Measurements from ENCODE around the gene ERC2.
"Not testable (repeated sequence)": the region's sequence is repeated elsewhere in the genome, so short reads cannot be mapped to it uniquely, and the experiment has no call there.

The ERC2 gene

DNA sequence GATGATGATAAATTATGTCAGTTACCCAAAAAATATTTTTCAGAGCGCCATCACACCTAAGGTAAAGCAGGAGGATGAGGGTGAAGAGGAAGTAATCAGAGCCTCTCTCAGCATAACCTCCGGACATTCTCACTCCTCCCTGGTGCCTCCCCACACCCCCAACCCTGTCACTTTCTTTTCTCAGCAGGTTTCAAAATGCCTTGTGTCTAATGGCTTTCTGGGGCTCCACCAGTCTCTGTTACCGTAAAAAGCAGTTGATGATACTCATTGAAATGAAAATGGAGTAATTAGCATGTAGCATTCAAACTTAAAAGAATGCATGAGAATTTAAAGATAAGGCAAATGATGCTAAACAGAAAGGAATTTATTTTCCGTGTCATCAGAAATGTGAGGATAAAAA lies 180.0 kb downstream of the ERC2 start:
- no peak overlapping the region for H3K4me3 ChIP-seq (ENCODE audit: low read length)
- no peak for DNase-seq (ENCODE audit: low read depth, low spot score)

DNA sequence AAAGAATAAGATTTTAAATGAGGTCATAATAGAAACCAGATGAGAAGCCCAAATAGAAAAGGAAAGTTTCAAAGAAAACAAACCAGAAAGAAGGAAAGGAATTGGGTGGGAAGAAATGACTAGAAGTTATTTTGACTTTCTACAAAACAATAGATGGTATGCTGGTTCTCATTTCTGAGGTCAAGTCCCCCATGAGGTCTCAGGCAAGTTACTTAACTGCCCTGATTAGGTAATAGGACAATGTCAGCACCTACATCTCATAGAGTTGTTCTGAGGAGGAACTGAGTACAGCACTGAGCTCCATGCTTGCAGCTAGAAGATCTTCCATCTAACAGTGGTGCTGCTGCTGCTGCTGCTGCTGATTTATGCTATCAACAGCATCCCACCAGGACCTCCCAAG lies 185.9 kb downstream of the ERC2 start:
- DNase-seq (ENCODE audit: low read depth, low spot score): no peak
- H3K4me3 ChIP-seq (ENCODE audit: low read length): no peak overlapping the region

DNA sequence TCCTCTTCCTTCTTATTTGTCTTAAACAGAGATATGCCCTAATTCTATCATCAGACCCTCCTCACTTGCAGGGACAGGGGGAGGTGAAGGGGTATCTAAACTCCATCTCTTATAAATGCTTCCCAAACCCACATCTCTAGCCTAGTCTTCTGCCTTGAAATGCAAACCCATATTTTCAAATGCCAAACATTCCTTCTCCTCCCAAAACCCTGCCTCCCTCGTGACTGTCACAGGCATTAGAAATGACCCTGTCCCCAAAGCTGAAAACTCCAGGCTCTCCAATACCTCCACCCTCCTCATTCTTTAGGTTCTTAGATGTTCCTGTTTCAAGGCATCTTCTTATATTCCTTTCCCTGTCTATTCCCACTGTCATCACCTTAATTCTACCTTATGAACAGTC lies 191.0 kb downstream of the ERC2 start:
- no peak for DNase-seq (ENCODE audit: low read depth, low spot score)
- no peak overlapping the region for H3K4me3 ChIP-seq (ENCODE audit: low read length)

DNA sequence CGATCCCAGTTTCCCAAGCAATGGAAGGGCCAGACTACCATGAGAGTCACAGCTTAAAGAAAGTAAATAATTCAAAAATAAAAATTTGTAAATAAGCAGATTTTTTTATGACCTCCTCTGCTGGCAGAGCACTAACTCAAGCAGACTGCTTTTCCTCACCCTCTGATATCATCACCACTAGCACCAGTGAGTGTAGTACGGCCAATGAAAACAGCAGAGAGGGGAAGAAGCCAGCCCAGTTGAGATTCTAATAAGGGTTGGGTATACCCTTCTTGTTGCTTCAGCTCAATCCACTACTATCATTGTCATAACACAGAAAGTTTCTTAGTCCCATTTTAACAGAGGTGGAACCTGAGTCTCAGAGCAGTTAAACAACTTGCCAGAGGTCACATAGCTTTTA lies 193.1 kb downstream of the ERC2 start:
- H3K4me3 ChIP-seq (ENCODE audit: low read length): no peak overlapping the region
- no peak for DNase-seq (ENCODE audit: low read depth, low spot score)

DNA sequence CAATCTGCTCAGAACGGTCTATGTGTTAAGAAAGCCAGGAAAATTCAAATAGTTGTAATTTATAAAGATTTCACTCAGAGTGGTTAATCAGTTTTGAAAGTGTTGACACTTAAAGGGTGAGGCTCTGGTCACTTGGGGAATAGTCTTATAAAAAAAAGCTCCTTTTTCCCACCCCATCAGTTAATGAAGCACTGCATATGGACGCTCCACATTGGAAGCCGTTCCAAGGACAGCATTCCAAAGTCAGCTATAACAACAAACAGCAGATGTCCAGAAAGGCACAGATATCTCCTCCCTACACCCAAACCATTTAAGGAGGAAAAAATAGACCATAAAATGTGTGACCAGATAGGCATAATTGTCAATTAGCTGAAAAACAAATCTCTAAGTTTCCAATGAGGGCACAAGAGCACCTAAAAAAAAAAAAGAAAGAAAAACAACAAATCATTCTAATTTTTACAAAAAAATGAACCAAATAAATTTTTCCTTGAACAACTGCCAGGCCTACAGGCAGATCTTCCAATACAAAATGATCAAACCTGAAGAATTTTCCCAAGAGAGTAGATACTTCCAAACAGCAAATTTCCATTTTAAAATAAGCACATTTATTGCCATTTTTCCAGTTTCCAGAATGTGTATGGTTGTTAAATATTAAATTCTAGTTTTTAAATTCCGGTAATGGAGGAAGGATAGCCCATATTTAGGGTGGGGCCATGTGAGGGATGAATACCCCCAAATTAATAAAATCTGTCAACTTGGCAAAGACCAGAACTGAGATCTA lies 198.3 kb downstream of the ERC2 start:
- H3K4me3 ChIP-seq (ENCODE audit: low read length): no peak overlapping the region
- no peak for DNase-seq (ENCODE audit: low read depth, low spot score)

DNA sequence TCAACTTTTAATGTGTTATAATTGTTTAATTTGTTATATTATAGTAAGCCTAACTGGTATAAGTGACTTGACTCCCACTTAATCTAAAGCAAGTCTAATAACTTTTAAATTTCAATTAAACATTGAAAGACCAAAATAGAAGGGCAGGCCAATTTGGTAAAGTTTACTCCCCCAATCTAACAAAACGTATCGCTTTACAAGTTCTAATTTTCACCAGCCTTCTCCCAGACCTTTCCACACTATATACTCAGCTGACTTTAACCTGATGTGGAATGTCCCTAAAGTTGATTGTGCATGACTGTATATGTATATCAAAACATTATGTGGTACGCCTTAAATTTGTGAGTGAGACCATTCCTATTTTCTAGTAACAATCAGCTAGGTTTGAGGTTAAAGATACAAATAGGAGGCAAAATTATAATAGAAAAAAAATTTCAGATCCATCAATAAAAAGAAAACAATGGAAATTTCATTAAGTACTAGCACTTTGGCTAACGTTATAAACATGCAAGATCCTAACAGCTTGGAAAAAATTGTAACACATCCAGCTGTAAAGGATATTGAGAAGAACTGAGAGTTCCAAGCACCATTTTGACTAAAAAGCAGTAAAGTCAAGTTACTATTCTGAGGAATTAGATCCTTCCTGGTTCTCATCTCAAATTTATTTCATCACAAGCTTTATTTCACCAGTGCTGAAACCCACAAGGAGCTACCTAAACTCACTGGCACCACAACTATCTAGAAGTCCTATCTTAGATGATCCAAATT lies 199.5 kb downstream of the ERC2 start:
- DNase-seq (ENCODE audit: low read depth, low spot score): no peak

DNA sequence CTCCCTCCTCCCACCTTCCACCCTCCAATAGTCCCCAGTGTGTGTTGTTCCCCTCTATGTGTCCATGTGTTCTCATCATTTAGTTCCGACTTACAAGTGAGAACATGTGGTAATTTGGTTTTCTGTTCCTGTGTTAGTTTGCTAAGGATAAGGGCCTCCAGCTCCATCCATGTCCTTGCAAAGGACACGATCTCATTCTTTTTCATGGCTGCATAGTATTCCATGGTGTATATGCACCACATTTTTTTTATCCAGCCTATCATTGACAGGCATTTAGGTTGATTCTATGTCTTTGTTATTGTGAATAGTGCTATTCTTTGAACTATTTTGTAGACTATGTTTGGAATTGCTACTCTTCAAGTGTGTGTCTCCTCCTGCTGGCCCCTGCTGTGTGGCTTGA lies 206.4 kb downstream of the ERC2 start:
- not testable (repeated sequence) for DNase-seq (ENCODE audit: low read depth, low spot score); H3K4me3 ChIP-seq (ENCODE audit: low read length)

More for the DNA sequence above, 199.5 kb downstream of the ERC2 start:
- H3K4me3 ChIP-seq (ENCODE audit: low read length): no peak overlapping the region

DNA sequence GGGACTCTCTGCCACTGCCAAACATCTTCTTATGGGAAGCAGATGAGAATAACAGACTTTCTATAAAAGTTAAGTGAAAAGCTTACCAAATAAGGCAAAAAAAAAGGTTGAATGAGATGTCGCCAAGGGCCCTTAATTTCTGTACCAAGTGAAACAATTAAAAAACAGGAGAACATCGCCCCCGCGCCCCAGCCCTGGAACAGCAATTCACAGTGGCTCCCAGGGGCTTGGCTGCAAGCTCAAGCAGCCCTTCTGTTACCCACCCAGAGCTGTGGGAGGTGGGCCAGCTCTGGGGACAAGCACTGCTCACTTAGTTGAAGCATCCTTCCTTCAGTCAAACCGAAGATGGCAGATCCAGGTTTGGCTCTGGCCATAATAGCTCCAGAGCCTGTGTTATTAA lies 208.0 kb downstream of the ERC2 start:
- H3K4me3 ChIP-seq (ENCODE audit: low read length): no peak overlapping the region
- no peak for DNase-seq (ENCODE audit: low read depth, low spot score)

DNA sequence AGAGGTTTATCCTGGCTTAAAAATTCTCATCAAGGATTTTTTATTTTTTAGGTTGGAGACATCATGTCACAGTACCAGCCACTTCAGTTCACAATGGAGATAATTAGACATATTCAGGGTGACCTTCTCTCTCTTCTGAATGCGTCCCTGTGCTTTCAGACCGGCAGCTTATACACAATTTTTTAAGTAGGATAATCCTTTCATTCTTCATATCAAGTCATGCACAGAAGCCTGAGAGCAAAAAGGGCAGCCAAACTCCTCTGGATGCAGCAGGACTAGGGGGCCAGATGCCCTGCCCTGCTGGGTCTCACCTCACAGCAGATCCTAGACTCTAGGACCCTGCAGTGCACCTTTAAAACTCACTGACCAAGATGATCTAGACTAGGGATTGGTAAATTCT lies 210.4 kb downstream of the ERC2 start:
- no peak overlapping the region for H3K4me3 ChIP-seq (ENCODE audit: low read length)

DNA sequence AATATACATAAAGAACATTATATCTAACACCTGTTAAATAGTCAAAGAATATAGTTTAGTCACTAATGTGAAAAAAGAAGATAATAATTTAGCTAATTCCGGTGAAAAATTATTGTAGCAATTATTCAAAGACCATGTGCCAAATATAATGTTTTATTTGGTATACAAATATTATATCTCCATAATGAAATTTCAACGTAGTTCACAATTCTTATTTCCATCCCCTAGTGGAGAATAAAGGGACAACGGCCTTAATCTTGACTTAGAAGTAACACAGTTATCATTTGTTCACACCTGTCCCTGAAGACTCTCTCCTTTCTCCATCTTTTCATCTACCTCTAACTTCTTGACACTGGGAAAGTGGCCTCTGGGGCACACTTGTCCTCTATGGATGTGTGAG lies 213.4 kb downstream of the ERC2 start:
- no peak for DNase-seq (ENCODE audit: low read depth, low spot score)
- H3K4me3 ChIP-seq (ENCODE audit: low read length): no peak overlapping the region

More for the DNA sequence above, 210.4 kb downstream of the ERC2 start:
- DNase-seq (ENCODE audit: low read depth, low spot score): no peak

DNA sequence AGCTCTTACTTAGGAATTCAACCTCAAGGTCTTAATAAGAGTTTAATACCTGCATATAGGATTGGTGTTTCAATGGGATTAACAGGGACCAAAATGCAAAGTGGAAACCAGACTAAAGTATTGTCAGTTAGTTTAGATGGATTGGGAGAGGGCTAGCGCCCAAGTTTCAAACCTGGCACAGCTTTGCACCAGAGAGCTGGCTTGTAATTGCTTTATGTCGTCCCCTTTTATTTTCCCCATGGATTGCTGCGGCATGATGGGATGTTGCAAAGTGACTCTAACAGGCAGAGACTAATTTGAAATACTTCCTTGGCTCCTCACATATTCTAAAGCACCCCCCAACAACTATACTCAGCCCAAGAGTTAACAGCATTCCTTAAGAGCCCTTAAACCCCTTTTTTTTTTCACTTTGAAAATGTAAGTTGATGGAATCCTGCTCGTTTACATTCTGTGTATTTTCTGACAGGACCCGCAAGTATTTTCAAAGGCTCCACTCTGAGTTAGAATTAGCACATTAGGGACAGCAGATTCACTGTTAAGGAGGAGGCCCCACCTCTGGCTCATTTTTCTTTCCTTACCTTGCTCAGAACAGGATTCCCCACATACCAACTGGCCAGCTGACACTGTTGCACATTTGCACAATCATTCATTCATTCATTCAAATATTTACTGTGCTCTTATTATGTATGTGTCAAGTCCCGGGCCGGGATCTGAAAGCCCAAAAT lies 214.2 kb downstream of the ERC2 start:
- no peak overlapping the region for H3K4me3 ChIP-seq (ENCODE audit: low read length)
- DNase-seq (ENCODE audit: low read depth, low spot score): no peak

DNA sequence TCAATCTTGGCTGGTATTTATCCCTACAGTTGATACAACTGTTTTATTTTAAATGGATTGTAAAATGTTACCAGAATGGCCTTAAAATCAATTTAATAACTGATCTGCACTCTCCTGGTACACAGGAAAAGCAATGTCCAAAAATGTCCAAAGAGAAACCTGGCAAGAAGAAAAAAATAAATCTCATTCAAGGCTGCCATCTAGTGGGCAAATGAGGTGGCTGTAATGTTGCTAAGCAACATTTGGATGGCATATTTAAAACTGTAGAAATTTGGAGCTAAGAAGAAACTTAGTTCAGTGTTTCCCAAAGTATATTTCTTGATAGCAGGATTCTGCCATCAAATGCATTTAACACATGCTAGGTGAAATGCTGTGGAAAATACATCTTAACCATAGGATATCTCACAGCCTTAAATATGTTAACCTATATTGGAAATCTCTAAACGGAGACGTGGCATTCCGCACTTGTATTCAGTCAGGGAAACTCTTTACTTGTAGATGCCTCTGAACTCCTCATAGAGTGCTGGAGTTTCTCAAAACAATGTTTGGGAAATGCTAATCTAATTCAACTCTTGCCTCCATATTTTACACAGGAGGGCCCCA lies 216.8 kb downstream of the ERC2 start:
- H3K4me3 ChIP-seq (ENCODE audit: low read length): no peak overlapping the region
- DNase-seq (ENCODE audit: low read depth, low spot score): peak; percentile 8

DNA sequence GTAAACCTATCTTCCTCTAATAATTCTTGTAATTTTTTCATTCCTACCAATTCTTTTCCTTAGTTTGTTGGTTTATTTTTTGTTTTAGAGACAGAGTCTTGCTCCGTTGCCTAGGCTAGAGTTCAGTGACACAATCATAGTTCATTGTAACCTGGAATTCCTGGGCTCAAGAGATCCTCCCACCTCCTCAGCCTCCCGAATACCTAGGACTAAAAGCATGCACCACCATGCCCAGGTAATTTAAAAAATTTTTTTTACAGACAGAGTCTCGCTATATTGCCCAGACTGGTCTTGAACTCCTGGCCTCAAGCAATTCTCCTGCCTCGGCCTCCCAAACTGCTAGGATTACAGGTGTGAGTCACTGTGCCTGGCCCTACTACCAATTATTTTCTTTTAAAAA lies 220.2 kb downstream of the ERC2 start:
- H3K4me3 ChIP-seq (ENCODE audit: low read length): no peak overlapping the region
- DNase-seq (ENCODE audit: low read depth, low spot score): no peak

DNA sequence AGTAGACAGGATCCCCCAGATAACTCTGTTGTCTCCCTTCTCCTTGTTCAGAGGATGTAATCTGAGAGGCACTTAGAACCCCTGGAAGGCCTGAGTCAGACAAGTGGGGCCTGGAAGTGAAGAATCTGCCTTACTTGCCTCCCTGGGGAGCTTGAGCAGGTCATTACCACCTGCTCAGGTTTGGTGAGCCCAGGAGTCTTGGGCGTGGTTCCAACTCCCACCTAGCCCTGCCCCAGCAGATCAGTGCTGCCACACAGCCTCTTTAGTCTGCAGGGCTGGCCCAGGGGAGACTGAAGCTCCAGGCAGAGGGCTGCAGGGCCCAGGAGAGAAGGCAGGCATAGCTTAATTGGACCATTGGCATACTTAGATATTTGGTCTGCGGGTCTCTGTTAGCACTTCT lies 230.0 kb downstream of the ERC2 start:
- H3K4me3 ChIP-seq (ENCODE audit: low read length): no peak overlapping the region
- no peak for DNase-seq (ENCODE audit: low read depth, low spot score)

DNA sequence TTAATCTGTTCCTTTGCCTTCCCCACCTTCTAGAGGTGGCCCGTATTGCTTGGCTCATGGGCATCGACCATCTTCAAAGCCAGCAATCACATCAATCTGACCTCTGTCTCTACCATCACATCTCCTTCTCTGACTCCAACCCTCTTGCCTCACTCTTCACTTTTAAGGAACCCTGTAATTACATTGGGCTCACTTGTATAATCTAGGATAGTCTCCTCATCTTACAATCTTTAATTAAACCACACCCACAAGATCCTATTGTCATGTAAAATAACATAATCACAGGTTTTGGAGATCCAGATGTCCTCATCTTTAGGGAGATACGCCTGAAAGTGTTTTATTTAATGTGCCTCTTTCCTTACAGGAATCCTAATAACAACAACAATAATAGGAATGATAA lies 234.5 kb downstream of the ERC2 start:
- DNase-seq (ENCODE audit: low read depth, low spot score): no peak
- H3K4me3 ChIP-seq (ENCODE audit: low read length): no peak overlapping the region

DNA sequence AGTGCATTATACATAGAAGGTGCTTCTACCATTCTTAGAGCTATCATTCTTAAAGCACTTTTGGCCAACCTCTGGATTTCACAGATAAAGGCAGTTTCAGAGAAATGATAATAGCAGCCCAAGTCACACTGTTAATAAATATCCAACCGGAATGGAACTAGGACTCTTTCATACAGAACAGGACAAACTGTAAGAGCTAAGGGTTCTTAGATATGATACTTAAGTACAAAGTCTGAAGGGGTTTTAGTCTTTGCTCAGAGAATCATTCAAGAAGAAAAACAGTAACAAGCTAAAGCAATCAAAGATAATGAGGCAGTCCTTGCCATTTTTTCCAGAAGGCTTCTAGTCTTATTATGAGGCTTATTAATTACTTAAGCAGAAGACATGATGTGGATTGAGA lies 239.0 kb downstream of the ERC2 start:
- no peak overlapping the region for H3K4me3 ChIP-seq (ENCODE audit: low read length)
- DNase-seq (ENCODE audit: low read depth, low spot score): no peak

DNA sequence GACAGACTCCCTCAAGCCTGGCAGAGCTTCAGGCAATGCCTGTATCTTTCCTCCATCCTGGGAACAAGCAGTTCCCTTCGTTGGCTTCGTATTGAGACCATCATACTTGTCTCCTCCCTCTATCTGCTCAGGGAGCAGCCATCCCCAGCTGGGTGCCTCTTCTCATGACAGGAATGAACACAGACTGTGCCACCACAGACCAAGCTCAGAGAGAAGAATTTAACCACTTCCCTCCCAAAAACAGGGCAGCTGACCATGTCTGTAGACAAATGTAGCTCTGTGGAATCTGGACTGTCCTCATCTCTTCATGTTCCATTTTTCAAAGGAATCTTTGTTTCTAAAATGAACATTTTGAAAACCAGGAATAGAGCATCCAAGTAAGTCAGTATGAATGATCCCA lies 245.4 kb downstream of the ERC2 start:
- no peak for DNase-seq (ENCODE audit: low read depth, low spot score)
- no peak overlapping the region for H3K4me3 ChIP-seq (ENCODE audit: low read length)

DNA sequence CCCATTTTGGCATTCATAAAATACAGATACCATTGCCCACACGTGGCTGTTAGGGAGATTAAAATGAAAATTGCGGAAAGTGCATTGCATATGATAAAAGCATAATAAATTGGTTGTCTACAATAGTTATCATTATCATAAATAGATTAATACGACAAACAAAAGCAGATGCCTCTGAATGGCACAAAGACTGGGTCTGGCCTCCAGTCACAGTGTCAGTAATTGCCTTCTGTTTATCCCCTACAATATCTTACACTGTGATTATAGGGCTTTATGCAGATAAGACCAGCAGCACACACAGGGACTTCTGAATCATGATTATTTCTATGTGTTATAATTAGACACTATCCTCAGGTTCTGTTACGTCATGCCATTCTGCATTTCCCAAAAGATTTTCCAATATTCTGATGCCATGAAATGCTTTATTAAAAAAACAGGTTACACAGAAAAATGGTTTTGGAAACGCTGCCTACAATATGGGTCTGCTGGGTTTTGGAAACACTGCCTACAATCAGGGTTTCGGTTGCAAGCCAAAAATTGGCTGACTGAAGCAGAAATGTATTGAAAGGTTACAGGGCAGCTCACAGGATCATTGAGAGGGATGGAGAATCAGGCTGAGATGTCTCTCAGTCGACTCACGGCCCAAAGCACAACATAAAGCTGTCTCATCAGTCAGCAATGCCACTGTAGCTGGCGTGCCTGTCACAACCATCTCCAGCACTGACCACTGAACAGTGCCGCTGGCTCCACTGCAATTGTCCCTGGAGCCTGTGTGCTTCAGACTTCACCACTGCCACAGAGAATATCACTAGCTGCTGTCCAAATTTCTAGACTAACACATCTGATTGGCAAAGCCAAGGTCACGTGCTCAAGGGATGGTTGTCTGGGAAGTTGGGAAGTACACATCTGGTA lies 248.1 kb downstream of the ERC2 start:
- H3K4me3 ChIP-seq (ENCODE audit: low read length): no peak overlapping the region
- DNase-seq (ENCODE audit: low read depth, low spot score): no peak
